HG02678 (cell line): Measurements from ENCODE around the gene NUTF2.

Experiments used
- ATAC-seq: cut with Tn5 transposase; IDR thresholded peaks from one replicate; pipeline ENCODE4 v1.9.1; 2021; ENCODE audit warnings: mild to moderate bottlenecking, moderate library complexity; ENCODE audit not compliant: unreplicated experiment

NUTF2 gene

DNA sequence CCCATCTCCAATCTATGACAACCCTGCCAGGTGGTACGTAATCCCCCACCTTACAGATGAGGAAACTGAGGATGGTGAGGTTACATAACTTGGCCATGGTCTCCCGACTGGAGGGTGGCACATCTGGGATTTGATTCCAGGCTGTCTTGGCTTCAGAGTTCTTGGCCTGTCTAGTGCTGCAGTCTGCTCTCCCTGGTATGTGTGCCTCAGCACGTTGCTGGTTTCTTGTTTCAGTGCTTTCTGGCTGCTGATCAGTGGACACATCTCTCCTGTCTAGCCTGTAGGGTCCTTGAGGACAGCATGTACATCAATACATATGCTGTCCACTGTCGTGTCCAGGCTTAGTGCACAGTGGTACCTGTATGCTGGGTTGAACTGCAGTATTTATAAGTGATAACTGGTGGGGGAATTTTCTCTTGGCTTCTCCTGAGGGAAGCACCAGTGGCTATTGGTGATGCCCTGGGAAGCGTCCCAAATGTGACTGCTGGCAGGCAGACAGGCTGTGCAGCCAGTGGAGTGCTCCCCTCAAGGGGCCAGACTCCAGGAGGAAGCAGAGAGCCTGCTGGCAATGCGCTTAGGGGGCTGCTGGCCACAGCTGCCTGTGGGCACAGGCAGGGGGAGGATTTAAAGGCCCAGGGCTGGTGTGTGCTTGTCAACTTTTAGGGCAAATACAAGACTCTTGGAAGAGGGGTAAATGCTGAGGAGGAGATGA lies 70.6 kb downstream of the NUTF2 start:
- ATAC-seq: no peak

- ATAC-seq: no peak
These were observed 71.1 kb downstream of the NUTF2 start for GRCh38 chr16:67917852-67918236.

DNA sequence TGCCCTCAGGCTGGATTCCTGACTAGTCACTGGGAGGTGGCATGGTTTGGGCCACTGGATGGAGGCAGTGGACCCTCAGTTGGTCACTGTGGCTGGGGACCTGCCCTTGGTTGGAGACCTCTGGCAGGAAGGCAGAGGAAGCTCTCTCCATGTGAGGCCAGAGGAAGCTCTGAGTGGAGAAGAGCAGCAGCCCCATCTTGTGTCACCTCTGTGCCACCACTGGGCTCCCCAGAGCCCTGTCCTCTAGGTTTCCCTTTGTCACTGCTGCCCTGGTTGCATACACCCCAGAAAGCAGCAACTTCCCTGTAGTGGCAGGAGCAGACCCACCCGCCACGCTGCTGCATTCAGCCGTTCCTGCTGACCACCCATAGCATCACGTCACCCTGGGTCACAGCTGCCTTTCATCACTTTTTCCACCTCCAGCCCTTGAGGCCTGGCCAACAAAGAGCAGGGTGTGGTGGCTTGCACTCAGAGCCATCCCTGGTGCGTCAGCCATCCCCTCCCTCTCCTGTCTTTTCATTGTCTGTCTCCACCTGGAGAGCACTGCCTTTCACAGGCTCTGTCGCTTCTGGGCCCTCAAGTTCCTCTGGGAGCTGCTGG lies 73.0 kb downstream of the NUTF2 start:
- ATAC-seq: no peak
